Panc1 (cell line): Measurements from ENCODE around the gene CARD10.

ENCODE experiments used
- CTCF ChIP-seq: fragments of 450-650 bp; IDR thresholded peaks from 2 replicates; pipeline ENCODE4 v1.5.1; 2017; ENCODE audit warnings: mild to moderate bottlenecking
- POLR2AphosphoS5 ChIP-seq: IDR thresholded peaks from 2 replicates; pipeline ENCODE4 v1.6.1; 2012; ENCODE audit warnings: mild to moderate bottlenecking, low read depth, low read length, moderate library complexity
- REST ChIP-seq, 2 experiments: IDR thresholded peaks; 2 replicates each; pipeline ENCODE4 v1.6.1; 2011 to 2012; ENCODE audit warnings: low read depth in 2 of 2, control low read depth in 1 of 2, low read length in 1 of 2, mild to moderate bottlenecking in 1 of 2, moderate library complexity in 1 of 2; ENCODE audit not compliant: insufficient read depth in 1 of 2
- SIN3A ChIP-seq: IDR thresholded peaks from 2 replicates; pipeline ENCODE4 v1.6.1; 2012; ENCODE audit warnings: low read depth, mild to moderate bottlenecking, low read length, moderate library complexity, borderline replicate concordance; ENCODE audit not compliant: insufficient read depth
- TCF7L2 ChIP-seq: IDR thresholded peaks from 2 replicates; pipeline ENCODE4 v1.6.1; 2011; ENCODE audit warnings: mild to moderate bottlenecking, low read depth, low read length, inconsistent platforms

GRCh38 chr22:37556710-37557109 lies 37.5 kb upstream of the CARD10 start:
- no peak for TF ChIP-seq CTCF
- no peak for TF ChIP-seq REST (IDR thresholded peaks at IDR 0.05; ENCODE audit: insufficient read depth in 1 of 2, low read depth in 2 of 2, low read length in 1 of 2)
- TF ChIP-seq POLR2AphosphoS5: no peak
- no peak for TF ChIP-seq TCF7L2
- no peak for TF ChIP-seq SIN3A
